HepG2 (cell line): ENCODE measurements around the gene TM4SF1. TPM values are rescaled to one million over a fixed set of nuclear protein-coding genes. Genes with fewer than 3 reads are reported as not detected.

ENCODE experiments used
- ATAD3A ChIP-seq: sonication (generic); formaldehyde crosslinking; IDR thresholded peaks from 2 replicates; pipeline ENCODE4 v1.4.0; 2020; ENCODE audit warnings: missing genetic modification reagents
- DMAP1 ChIP-seq: IDR thresholded peaks from 2 replicates; pipeline ENCODE4 v1.6.1; 2016
- FOXO4 ChIP-seq: sonication (generic); formaldehyde crosslinking; conservative IDR thresholded peaks from 2 replicates; pipeline ENCODE4 v1.8.1; 2023; ENCODE audit warnings: missing genetic modification reagents
- HDAC2 ChIP-seq: sonication (generic); formaldehyde crosslinking; IDR thresholded peaks from 2 replicates; pipeline ENCODE4 v1.4.0; 2020; ENCODE audit warnings: missing genetic modification reagents
- HMGXB4 ChIP-seq, 2 experiments: sonication (generic) in 1 of 2; formaldehyde crosslinking in 1 of 2; IDR thresholded peaks; 2 replicates each; pipeline versions ENCODE4 v1.4.0 to v1.6.1; 2018 to 2020; ENCODE audit warnings: missing genetic modification reagents in 2 of 2, borderline replicate concordance in 1 of 2, low read depth in 1 of 2, mild to moderate bottlenecking in 1 of 2, missing biosample characterization in 1 of 2
- PHF8 ChIP-seq: sonication (generic); formaldehyde crosslinking; IDR thresholded peaks from 2 replicates; pipeline ENCODE4 v1.5.0; 2020; ENCODE audit warnings: missing genetic modification reagents
- POLR2G ChIP-seq: fragments of 200-400 bp; formaldehyde crosslinking; IDR thresholded peaks from 2 replicates; pipeline ENCODE4 v1.6.1; 2018; ENCODE audit warnings: mild to moderate bottlenecking, low read depth, low read length, moderate library complexity
- RXRB ChIP-seq: IDR thresholded peaks from 2 replicates; pipeline ENCODE4 v1.6.1; 2016; ENCODE audit warnings: borderline replicate concordance, missing genetic modification reagents, missing compliant biosample characterization
- SALL1 ChIP-seq: sonication (generic); formaldehyde crosslinking; IDR thresholded peaks from 2 replicates; pipeline ENCODE4 v1.8.0; 2022; ENCODE audit warnings: mild to moderate bottlenecking, missing genetic modification reagents
- SKIL ChIP-seq: sonication (generic); formaldehyde crosslinking; IDR thresholded peaks from 2 replicates; pipeline ENCODE4 v1.8.0; 2022; ENCODE audit warnings: missing genetic modification reagents, mild to moderate bottlenecking, moderate library complexity, borderline replicate concordance
- ZNF205 ChIP-seq: IDR thresholded peaks from 2 replicates; pipeline ENCODE4 v1.6.1; 2018; ENCODE audit warnings: missing biosample characterization, missing genetic modification reagents
- ZNF207 ChIP-seq: fragments of 450-650 bp; IDR thresholded peaks from 2 replicates; pipeline ENCODE4 v1.6.1; 2016; ENCODE audit warnings: antibody characterized with exemption, borderline replicate concordance
- ZNF609 ChIP-seq: sonication (generic); formaldehyde crosslinking; IDR thresholded peaks from 2 replicates; pipeline ENCODE4 v1.4.0; 2020; ENCODE audit warnings: mild to moderate bottlenecking, missing genetic modification reagents, borderline replicate concordance
- ZNF710 ChIP-seq: sonication (generic); formaldehyde crosslinking; IDR thresholded peaks from 2 replicates; pipeline ENCODE4 v1.5.0; 2020; ENCODE audit warnings: mild to moderate bottlenecking, missing genetic modification reagents, borderline replicate concordance
- ZNF724P ChIP-seq: sonication (generic); formaldehyde crosslinking; IDR thresholded peaks from 2 replicates; pipeline ENCODE4 v1.8.0; 2022; ENCODE audit warnings: missing genetic modification reagents, borderline replicate concordance
- ZNF761 ChIP-seq: sonication (generic); formaldehyde crosslinking; conservative IDR thresholded peaks from 2 replicates; pipeline ENCODE4 v1.4.0; 2020; ENCODE audit warnings: mild to moderate bottlenecking, missing genetic modification reagents
- polyA plus RNA-seq, 8 experiments: library from polyadenylated mRNA; depleted of rRNA in 3 of 8; stranded (reverse) in 7 of 8; unstranded in 1 of 8; fragments of >200 nt; fragmentation: Illumina TruSeq in 4 of 8; extraction: Trizol in 4 of 8; gene quantifications; 2 replicates each; pipeline versions ENCODE4 v1.2.1 to v1.2.3, GENCODE V29; 2011 to 2016; ENCODE audit warnings: low read depth in 4 of 8, missing spikeins in 1 of 8, mixed read lengths in 1 of 8; ENCODE audit not compliant: insufficient read depth in 1 of 8
- total RNA-seq, 5 experiments: library from RNA; depleted of rRNA; stranded (reverse); fragments of >200 nt; fragmentation: Illumina TruSeq; extraction: Trizol; gene quantifications; 2 replicates each; pipeline ENCODE4 v1.2.3, GENCODE V29; 2016; ENCODE audit warnings: low read depth in 1 of 5

Gene TM4SF1
- total and polyA plus RNA-seq, 2 of the 13 experiments (the other 11 are each of a cell fraction or from before 2014, with no cell fraction given), result 431 to 1,359 TPM

GRCh38 chr3:149356044-149356592 lies 21.3 kb downstream of the TM4SF1 start (continued):
- TF ChIP-seq POLR2G (peak; percentile 75), ZNF207 (no peak), ZNF710 (CRISPR knock-in tag) (no peak; the same call in 1 of the 2 replicates), SALL1 (CRISPR knock-in tag) (peak; percentile 96), ATAD3A (no peak), HMGXB4 (CRISPR knock-in tag; IDR thresholded peaks at IDR 0.05; ENCODE audit: borderline replicate concordance in 1 of 2, low read depth in 1 of 2) (peak in 1 of 2 experiments; percentile 21; a peak in 1 of 4 replicates), RXRB (CRISPR knock-in tag) (peak; percentile 92), FOXO4 (0 out of 2 replicates have a peak, but pooled peaks have one; percentile 29), HDAC2 (CRISPR knock-in tag) (peak; percentile 92), ZNF205 (CRISPR knock-in tag) (0 out of 2 replicates have a peak, but pooled peaks have one; percentile 50), ZNF761 (CRISPR knock-in tag) (no peak), PHF8 (CRISPR knock-in tag) (0 out of 2 replicates have a peak, but pooled peaks have one; percentile 30), ZNF724P (CRISPR knock-in tag) (no peak), DMAP1 (CRISPR knock-in tag) (peak; percentile 41; the same call in 1 of the 2 replicates), SKIL (CRISPR knock-in tag) (peak; percentile 89), ZNF609 (CRISPR knock-in tag) (peak; percentile 86)
